HG03135 (cell line): ENCODE data around the gene TYRO3.

Experiments used
- ATAC-seq: cut with Tn5 transposase; IDR thresholded peaks from one replicate; pipeline ENCODE4 v1.9.1; 2021; ENCODE audit warnings: mild to moderate bottlenecking, moderate library complexity; ENCODE audit not compliant: unreplicated experiment

Gene TYRO3

GRCh38 chr15:41599061-41599460 lies 40.0 kb downstream of the TYRO3 start:
- no peak for ATAC-seq

- ATAC-seq, result no peak
Measured at GRCh38 chr15:41603411-41603935, 44.5 kb downstream of the TYRO3 start.

GRCh38 chr15:41603941-41604911 lies 45.2 kb downstream of the TYRO3 start:
- ATAC-seq, result no peak

GRCh38 chr15:41605566-41605965 lies 46.6 kb downstream of the TYRO3 start:
- no peak for ATAC-seq

GRCh38 chr15:41606997-41607396 lies 48.0 kb downstream of the TYRO3 start:
- ATAC-seq, result no peak

GRCh38 chr15:41609123-41609522 lies 50.1 kb downstream of the TYRO3 start:
- no peak for ATAC-seq

- ATAC-seq, result no peak
Measured at GRCh38 chr15:41610048-41610447, 51.0 kb downstream of the TYRO3 start.

- no peak for ATAC-seq
Measured at GRCh38 chr15:41620536-41621199, 61.7 kb downstream of the TYRO3 start.

- ATAC-seq, result no peak
Measured at GRCh38 chr15:41621200-41622193, 62.5 kb downstream of the TYRO3 start.

- no peak for ATAC-seq
Measured at GRCh38 chr15:41622901-41623300, 63.9 kb downstream of the TYRO3 start.

- no peak for ATAC-seq
Measured at GRCh38 chr15:41627203-41627602, 68.2 kb downstream of the TYRO3 start.

GRCh38 chr15:41629463-41629862 lies 70.5 kb downstream of the TYRO3 start:
- ATAC-seq, result no peak

- ATAC-seq, result no peak
Measured at GRCh38 chr15:41629883-41630282, 70.9 kb downstream of the TYRO3 start.

- no peak for ATAC-seq
Measured at GRCh38 chr15:41630616-41631217, 71.7 kb downstream of the TYRO3 start.

GRCh38 chr15:41631880-41632470 lies 73.0 kb downstream of the TYRO3 start:
- no peak for ATAC-seq
